HG03103 (cell line): ENCODE results near the gene FAM237B.
A peak's percentile ranks its signal among the peaks of the same experiment; 100 is the strongest.

Experiments used
- ATAC-seq: cut with Tn5 transposase; IDR thresholded peaks from one replicate; pipeline ENCODE4 v1.9.1; 2021; ENCODE audit warnings: low read depth; ENCODE audit not compliant: unreplicated experiment

The FAM237B gene

DNA sequence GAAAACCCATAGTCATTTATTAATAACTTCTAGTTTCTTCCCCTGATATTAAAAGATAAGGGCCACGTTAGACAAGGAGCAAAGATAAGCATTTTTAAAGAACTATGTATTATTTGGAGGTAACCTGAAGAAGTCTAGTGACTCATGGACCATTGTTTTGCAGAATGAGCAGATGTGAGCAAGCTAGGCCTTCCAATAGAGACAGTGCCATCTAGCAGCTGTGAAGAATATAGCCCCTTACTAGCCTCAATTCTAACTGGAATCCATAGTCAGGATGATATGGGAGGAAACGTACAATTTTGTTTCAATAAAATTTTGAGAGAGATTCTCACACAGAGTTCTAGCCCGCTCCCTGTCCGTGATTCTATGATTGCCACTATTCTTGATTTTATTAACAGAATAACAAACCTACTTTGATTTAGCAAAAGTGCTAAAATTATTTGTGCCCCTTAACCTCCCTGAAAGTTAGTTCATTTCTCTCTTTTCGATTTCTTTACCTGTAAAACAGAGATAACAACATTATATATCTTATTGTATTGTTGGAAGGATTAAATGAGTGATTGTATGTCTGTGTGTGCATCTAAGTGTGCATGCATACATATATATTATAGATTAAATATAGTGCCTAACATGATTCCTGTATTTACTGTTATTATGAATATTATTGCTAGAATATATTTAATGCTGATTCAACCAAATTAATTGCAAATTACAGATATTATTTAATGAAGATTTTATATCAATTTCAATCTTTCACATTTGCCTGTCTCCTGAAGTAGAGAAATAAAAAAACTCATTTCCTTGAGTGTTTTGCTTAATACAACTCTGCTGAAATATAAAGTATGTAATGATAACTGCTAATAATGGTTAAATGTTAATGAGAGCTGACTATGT is 22.7 kb downstream of the FAM237B start:
- ATAC-seq, result peak; percentile 97

- ATAC-seq, result no peak
Observed at GRCh38 chr7:90290244-90291113, 30.6 kb downstream of the FAM237B start.

GRCh38 chr7:90288154-90288553 is 33.0 kb downstream of the FAM237B start:
- no peak for ATAC-seq

GRCh38 chr7:90276033-90276728 is 44.9 kb downstream of the FAM237B start:
- ATAC-seq, result no peak

- ATAC-seq, result no peak
Observed at GRCh38 chr7:90274161-90274560, 46.9 kb downstream of the FAM237B start.

- ATAC-seq, result no peak
Observed at GRCh38 chr7:90272242-90272641, 48.9 kb downstream of the FAM237B start.

DNA sequence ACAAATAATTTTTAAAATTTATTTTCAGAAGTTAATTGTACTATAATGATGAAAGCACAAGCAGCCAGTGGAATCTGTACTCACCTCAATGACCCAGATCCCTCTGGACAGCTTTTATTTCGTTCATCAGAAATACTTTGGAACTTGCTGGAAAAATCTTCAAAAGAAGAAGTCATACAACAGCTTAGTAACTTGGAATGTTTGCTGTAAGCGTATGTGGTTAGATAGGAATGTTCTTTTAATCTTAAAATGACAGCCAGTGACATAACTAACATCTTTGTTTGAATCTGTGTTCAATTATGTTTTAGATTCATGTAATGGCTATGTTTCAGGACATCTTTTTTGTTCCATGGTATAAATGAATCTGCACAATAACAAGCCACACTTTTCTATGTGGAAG is 49.4 kb downstream of the FAM237B start:
- no peak for ATAC-seq

GRCh38 chr7:90270431-90271178 is 50.5 kb downstream of the FAM237B start:
- no peak for ATAC-seq

DNA sequence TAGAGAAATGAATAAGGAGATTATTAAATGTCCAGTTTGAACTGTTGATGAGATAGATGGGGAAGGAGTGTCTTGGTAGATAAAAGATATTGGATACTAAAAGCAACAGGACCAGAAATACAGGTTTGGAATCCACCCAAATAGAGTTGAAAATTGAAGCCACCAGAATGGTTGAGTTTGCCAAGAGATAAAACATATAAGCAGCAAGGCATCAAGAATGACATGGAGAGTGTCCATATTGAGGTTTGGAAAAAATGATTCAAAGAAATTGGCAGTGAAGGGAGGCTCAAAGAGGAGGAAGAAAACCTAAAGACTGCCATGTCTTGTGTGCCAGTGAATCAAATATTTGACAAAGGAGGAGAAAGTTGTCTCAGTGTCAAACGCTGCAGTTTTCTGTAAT is 51.9 kb downstream of the FAM237B start:
- no peak for ATAC-seq

- ATAC-seq, result no peak
Observed at GRCh38 chr7:90267263-90267858, 53.7 kb downstream of the FAM237B start.

- no peak for ATAC-seq
Observed at GRCh38 chr7:90266808-90267207, 54.3 kb downstream of the FAM237B start.
